Hindlimb muscle (tissue), 1 donor: ENCODE measurements around the gene MED20. TPM values are rescaled to one million over a fixed set of nuclear protein-coding genes. Genes with fewer than 3 reads are reported as not detected.
"Not testable (repeated sequence)": the region's sequence is repeated elsewhere in the genome, so short reads cannot be mapped to it uniquely, and the experiment has no call there.

Experiments used
- DNase-seq: peaks from one replicate; pipeline ENCODE4 v3.0.0-alpha.2; 2013
- polyA plus RNA-seq: library from polyadenylated mRNA; unstranded; fragments of 120-200 nt; gene quantifications from one replicate; pipeline ENCODE4 v1.2.1, GENCODE V29; 2013; ENCODE audit not compliant: insufficient read length

Gene MED20, protein sequence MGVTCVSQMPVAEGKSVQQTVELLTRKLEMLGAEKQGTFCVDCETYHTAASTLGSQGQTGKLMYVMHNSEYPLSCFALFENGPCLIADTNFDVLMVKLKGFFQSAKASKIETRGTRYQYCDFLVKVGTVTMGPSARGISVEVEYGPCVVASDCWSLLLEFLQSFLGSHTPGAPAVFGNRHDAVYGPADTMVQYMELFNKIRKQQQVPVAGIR
- 19.7 TPM for polyA plus RNA-seq

DNA sequence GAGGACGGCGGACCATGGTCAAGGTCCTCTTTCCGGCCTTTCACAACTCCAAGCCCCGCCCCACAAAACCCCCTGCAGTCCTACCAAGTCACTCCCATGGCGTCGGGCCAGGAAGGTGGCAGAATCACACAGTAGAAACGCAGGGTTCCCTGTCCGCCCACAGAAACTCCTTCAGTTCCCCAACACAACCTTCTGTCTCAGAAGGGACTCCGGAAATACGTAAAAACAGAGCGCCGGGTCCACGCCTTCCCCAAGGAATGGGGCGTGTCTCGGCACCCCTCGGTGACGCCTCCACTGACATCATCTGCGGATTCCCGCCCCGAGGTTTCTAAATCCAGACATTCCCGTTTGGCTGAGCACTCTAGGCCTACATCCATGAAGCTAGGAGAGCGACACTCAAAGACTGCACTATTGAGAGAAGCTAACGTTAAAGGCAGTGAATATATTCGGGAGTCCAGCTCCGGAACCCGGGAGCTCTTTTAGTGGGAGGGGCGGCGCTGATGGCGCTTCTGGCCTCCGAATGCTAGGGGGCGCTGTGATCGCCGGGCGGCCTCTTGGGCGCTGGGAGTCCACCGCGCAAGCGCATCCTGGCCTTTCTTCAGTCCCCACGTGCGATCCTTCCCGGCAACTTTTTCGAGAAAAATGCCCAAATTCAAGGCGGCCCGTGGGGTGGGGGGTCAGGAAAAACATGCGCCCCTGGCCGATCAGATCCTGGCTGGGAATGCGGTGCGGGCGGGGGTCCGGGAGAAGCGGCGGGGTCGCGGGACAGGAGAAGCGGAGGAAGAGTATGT is at the start of gene MED20, which contains the start of gene BYSL:
Gene MED20 (minus strand): TSS at position 219 of the 791 bp plus-strand sequence. CDS start 121 bp downstream, at position 98.
Gene BYSL (plus strand): TSS at position 579 of the 791 bp plus-strand sequence. CDS start 64 bp downstream, at position 643.
- DNase-seq: peak; percentile 97

DNA sequence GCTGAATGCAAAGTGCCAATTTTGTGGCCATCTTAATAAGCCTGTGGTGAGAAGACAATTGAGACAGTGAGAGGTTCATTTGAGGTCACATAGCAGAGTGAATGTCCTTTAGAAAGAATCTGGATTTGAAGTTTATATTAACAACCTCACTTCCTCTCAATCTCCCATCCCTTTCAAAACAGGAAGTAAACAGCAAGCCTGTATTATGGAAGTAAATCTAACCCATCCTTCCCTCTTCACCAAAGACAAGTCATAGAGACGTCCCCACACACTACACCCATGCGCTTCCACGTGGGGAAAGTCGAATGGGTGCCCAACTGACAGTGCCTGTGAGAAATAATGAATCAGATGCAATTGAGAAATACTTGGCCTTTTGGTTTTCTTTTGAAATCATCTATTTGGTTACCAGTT is 49.5 kb upstream of the MED20 start:
- peak; percentile 4 for DNase-seq

DNA sequence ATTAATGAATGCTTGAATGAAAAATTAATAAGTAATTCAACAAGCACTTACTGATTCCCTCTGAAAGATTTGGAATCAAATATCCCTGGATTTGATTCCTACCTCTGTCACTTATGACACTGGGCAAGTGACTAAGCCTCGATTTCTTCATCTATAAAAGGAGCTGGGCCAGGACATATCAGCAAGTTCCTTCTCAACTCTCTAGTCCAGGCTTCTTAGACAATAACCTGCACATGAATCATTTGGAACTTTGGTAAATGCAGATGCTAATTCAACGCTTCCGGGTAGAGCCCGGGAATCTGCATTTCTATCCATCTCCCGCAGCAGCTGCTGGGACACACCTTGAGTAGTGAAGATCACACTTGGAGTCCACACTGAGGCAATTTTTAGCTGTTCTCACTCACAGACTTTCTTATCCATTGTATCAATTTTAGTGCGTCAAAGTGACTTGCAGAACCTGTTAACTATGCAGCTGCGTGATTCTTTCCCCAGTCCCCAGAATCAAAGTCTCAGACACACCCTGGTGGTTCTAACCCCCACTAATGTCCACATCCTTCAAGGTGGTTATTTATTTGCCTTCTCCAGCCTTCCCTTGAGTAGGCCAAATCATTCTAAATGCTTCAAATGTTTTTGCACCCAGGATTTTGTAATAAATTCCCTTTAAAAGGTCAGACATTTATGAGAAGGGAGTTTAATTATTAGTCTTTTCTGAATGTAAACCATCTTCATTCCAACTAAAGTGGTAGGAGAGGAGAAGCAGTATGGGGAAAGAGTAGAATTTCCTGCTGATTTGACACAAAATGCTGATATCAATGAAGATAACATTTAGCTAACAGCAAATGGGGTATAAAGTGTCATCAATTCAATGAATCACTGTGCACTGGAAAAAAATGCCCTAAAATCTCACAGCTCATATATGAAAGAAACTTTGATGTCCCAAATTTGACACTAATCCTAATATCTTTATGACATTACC is 46.7 kb upstream of the MED20 start:
- DNase-seq: no peak

DNA sequence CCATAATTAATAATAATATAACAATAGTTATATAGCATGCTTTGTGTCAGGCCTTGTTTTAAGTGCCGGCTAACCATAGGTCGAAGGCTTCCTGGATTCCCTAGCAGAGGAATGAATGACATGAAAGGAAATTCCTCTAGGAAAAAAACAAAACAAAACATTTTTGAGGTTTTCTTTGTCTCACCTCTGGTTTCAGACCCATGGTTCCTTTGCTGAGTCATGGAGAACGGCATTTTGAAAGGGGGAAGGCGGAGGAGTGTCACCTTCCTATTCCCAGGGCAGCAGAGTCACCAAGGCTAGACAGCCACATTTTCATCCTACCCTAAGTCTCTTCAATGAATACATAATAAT is 46.0 kb upstream of the MED20 start:
- no peak for DNase-seq

DNA sequence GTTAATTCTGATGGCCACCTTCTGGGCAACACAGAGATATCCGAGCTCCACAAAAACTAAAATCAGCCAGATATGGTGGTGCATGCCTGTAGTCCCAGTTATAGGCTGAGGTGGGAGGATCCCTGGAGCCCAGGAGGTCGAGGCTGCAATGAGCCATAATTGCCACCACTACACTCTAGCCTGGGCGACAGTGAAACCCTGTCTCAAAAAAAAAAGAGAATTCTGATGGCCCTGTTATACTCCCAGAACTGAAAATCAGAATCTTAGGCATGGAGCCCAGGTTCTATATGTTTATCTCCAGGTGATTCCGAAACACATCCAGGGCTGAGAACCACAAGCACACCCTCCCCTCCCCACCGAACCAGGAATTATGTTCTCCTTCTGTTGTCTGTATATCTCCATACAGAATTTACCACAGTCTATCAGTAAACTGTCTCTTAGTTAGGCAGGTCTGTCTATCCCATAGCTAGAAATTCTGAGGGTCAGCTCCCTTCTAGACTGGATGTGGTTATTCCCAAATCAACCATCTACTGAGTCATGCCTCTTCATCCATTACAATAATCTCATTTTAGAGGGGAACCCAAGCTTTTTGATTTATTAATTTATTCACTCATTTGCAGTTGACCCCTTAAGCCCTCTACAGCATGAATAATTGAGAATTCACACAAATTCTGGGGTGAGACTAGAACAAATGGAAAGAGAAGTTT is 45.4 kb upstream of the MED20 start:
- DNase-seq: no peak

DNA sequence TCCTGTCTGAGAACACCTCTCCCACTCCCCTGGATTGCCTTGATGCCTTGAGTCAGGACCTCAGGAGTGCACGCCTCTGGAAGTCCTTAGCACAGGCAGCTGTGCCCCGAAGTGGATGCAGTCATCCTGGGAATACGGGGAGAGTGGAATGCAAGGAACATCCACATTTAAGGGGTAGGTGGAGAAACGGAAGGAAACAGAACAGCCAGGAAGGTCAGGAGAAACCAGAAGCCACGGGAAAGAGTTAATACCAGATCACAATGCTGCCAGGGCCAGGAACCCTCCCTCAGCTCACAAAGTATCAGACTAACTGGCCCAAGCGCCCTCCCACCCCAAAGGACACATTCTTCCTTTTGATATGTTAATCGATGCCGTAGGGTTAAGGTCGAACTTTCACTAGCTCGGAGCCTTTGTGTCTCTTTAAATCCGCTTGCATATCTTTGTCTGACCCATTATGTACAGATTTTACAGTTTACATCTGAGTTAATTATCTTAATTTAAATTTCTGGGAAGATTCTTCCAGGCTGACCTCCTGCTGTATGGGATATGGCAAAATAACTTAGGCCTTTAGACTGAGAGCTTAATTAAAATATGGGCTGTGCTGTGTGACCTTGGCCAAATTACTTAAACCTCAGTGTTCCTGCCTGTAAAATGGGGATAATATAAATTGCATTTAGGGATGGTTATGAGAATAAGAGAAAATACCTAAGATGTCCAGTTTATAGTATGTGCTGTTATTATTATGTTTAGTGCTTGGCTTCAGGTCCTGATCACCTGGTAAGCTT is 44.7 kb upstream of the MED20 start:
- DNase-seq: no peak

DNA sequence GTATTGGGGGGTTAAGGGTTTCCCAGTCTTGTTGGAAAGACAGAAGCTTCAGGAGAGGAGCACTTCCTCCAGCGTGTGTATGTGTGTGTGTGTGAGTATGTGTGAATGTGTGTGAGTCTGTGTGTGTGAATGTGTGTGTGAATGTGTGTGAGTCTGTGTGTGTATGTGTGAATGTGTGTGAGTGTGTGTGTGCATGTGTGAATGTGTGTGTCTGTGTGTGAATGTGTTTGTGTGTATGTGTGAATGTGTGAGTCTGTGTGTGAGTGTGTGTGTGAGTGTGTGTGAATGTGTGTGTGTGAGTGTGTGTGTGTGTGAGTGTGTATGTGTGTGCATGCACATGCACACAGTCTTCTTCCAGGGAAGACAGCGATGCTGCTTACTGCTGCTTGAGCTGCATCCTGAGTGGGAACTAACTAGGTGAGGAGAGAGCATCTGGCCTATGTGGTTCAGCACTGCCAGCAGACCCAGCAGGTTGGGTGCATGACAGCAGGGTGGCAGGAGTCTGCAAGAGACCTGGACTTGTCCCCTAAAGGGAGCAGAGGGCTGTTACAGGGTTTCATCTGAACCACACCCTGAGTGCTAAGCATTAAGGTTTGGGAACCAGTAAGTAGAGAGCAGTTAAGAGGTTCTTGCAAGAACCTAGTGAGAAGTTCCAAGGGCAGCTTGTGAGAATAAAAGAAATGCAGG is 43.4 kb upstream of the MED20 start:
- DNase-seq: no peak

DNA sequence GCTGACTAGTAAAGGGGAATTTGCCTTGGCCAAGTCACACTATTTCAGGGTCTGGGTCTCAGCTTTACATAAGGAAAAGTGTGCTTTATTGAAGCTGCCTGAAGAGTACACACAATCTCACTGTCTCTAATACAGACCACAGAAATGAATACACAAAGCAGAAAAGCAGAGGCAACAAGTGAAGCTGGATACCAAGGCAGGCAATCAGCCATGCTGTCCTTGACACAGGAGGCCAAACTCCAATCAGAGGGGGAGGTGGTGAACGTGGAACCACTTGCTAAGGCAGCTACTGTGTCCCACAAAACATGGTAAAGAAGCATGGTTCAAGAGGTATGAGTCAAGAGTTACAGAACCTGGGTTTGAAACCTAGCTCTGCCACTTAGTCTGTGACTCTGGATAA is 42.4 kb upstream of the MED20 start:
- DNase-seq: no peak

DNA sequence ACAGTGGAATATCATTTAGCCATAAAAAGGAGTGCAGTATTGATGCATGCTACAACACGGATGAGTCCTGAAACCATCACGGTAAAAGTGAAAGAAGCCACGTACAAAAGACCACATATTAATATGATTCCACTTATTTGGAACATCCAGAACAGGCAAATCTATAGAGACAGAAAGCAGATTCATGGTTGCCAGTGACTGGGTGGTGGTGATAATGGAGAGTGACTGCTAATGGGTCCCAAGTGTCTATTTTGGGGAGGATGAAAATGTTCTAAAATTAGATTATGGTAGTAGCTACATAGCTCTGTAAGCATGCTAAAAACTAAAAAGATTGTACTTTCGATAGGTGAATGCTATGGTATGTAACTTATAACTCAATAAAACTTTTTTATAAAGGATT is 39.1 kb upstream of the MED20 start:
- no peak for DNase-seq

DNA sequence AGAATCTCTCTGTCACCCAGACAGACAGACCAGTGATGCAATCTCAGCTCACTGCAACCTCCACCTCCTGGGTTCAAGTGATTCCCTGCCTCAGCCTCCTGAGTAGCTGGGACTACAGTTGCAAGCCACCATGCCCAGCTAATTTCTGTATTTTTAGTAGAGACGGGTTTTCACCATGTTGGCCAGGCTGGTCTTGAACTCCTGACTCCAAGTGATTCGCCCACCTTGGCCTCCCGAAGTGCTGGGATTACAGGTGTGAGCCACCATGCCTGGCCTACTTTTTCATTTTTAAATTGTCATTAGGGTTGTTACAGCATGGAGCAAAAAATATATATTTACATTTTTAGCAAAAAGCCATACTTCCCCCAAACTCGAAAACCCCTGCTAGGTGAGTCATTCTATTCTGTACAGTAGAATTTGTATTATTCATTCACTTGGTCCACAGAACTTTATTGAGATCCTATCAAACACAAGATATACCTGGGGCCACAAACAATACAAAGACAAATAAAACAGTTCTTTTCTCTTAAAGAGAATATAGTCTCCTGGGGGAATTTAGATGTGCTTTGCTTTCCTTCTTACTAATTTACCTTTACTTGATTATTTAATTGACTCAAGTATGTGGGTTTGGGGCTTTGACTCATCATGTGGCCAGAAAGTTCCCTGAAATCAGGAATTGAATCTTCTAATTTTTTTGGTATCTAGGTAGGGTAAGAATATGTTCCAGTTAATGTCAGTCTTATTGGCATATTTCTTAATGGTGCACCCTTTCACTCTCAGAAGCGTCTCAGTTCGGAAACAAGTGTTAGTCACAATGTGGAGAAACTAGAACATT is 37.3 kb upstream of the MED20 start:
- DNase-seq: no peak

DNA sequence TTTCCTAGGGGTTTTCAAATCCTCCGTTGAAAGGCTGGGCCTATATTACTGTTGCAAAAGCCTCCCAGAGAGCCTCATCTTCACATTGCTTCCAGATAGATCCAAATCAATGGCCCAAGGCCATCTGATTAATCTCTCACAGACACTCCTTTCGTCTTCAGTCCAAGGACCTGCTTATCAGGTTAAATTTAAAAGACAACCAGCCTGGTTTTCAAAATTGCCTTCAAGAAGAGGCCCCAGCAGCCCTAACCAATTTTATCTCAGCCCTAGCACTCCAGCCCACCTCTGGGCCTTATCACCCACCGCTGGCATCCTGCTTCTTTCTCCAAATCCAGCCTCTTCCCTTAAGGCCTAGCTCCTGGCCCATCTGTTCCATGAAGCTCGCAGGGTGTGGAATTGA is 36.2 kb upstream of the MED20 start:
- no peak for DNase-seq

DNA sequence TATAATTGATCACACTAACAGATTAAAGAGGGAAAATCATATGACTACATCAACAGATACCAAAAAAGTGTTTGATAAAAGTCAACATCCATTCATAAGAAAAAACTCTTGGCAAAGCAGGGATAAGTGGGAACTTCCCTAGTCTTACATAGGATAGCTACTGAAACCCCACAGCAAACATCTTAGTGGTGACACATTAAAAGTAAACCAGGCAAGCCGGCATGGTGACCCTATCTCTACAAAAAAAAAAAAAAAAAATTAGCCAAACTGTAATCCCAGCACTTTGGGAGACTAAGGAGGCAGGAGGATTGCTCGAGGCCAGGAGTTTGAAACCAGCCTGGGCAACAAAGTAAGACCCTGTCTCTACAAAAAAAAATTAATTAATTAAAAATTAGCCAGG is 34.5 kb upstream of the MED20 start:
- no peak for DNase-seq

DNA sequence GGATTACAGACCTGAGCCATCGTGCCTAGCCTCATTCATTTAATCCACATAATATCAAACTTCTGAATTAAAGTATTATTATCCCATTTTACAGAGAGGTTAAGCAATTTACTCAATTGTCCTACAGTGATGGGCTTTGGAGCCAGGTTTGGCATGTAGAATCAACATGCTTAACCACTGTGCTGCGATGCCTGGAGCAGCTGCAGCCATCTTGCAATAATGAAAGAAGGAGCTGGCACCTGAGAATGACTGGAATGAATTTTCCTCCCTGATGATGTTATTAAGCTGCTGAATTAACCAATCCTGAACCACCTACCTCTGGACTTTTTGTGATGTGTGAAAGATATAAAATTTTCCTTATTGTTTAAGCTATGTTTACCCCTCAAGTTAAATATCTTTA is 33.7 kb upstream of the MED20 start:
- DNase-seq: no peak

DNA sequence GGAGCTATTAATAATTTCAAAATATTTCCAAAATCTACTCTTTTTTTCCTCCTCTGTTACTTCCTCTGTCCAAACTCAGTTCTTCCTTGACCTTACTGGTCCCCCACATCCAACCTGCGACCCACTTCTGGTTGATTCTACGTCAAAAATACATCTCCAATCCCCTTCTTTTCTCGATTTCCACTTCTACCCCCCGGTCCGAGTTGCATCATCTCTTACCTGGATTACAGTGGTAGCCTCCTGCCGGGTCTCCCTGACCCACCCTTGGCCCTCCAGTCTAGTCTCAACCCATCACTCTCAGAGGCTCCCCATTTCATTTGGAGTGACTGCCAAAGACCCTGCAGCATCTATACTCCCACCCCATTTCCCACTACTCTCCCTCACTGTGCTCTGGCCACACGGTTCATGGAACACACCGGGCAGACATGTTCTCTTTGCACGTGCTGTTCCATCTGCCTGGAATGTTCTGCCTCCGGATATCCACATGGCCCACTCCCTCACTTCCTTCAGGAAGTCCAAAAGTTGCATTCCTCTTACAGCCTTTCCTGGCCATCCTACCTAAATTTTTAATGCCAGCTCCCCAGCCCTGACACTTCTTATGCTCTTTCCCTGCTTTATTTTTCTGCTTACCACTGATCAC is 26.8 kb upstream of the MED20 start:
- DNase-seq: no peak

DNA sequence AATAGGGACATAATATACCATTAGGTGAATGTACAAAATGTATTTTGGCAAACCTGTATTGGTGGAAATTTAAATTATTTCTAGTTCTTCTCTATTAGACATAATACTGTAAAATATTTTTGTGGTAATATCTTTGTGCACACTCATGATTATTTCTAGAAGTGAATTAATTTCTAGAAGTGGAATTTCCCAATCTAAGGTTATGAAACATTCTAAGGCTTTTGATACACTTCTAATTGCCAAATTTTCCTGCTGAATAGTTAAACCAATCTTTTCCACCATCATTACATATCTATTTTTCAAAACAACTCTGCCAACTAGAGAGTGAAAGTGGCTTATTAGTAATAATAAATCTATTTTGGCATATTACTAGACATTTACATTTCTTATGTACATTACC is 22.5 kb upstream of the MED20 start:
- no peak for DNase-seq

DNA sequence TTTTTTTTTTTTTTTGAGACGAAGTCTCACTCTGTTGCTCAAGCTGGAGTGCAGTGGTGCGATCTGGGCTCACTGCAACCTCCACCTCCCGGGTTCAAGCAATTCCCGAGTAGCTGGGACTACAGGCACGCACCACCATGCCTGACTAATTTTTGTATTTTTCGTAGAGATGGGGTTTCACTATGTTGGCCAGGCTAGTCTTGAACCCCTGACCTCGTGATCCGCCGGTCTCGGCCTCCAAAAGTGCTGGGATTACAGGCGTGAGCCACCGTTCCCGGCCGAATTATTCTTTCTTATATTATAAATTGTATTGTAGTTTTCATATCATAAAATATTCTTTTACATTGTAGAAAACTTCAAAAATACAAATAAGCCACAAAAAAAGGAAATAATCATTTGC is 21.9 kb upstream of the MED20 start:
- not testable (repeated sequence) for DNase-seq

DNA sequence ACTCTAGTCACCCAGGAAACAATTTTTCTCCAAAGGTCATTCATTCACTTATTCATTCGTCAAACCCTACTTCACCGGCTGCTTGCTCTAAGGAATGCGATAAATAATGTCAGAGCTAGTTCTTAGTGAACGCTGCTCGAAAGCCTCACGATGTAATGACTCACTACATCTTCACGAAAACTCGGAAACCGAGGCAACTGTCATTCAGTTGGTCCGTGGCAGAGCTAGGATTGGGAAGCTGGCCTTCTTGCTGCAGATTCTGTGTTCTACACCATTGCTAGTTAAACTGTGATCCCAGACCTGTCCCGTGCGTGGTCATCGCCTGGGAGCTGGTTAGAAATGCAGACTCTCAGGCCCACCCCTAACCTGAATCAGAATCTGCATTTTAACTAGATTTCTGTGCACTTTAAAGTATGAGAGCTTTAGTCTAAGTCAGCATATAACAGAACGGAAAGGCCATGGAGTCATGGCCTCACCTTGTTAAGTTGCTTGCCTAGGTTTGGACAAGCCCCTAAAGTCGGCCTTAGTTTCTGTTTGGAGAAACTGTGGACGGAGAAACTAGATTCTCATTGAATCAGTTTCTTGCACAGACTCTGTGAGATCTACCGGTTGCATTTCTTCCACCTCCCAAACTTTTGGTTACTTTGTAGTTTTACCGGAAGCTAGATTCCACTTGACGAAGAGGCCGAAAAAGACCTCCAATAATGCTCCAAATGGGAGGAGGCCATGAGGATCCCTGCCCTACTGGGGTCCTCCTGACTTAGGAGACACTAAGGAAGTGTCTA is 21.3 kb upstream of the MED20 start:
- DNase-seq: no peak

DNA sequence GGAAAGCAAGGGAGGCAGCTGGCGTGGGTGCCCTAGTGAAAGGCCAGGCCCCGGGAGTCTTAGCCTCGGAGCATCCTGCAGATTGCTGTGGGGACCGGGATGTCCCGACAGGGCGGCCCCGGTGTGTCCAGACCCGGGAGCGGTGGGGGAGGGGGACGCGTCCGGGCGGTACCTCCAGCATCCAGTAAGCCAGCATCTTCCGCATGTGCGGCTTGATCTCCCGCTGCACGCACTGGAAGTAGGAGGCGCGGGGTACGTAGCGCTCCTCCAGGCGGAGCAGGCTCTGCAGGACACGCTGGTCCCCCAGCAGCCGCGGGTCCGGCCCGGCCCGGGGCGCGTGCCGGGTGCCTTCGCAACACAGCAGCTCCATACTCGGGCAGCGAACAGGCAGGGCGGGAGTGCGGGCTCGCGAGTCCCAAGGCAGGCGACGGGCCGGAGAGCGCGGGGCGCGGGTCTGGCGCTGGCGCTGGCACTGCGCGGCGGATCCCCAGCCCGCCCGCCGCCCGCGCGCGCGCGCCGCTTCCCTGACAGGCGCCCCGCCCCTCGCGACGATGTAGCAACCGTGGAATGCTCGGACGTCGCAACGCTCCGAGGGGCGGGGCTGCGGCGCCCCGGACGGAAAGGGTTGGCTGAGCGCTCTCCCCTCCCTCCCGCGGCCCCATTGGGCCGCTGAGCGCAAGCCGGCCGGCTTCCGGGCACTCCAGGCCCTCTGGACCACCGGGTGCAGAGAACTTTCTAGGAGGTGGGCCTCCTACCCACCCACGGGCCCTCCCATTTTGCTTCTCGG is 20.5 kb upstream of the MED20 start, which contains the start of gene CCND3:
Gene CCND3 (minus strand): TSS at position 529 of the 787 bp plus-strand sequence. CDS start 159 bp downstream, at position 370.
- peak; percentile 92 for DNase-seq
